PC-3 (cell line): ENCODE data around the gene TSC22D2. TPM values are rescaled to one million over a fixed set of nuclear protein-coding genes. Genes with fewer than 3 reads are reported as not detected.

ENCODE experiments used
- ATAC-seq: fragments of 200-7000 bp; cut with Tn5 transposase; 2 replicates; pipeline ENCODE4 v1.9.1; 2020; ENCODE audit warnings: mild to moderate bottlenecking, moderate library complexity
- BruUV-seq: library from RNA; stranded (reverse); fragments of 400-500 nt; replicated peaks from 2 replicates; lab custom pipeline; 2021; lab: Mats Ljungman, UMichigan
- CTCF ChIA-PET: fragments of 300-600 bp; sonication (Branson Sonifier 250); formaldehyde crosslinking; loops from one replicate; lab custom pipeline; 2022; ENCODE audit warnings: antibody characterized with exemption; lab: Charles Lee
- POLR2A ChIA-PET: fragments of 300-600 bp; sonication (Branson Sonifier 250); formaldehyde crosslinking; loops from one replicate; lab custom pipeline; 2022; ENCODE audit warnings: antibody characterized with exemption; ENCODE audit not compliant: unreplicated experiment; lab: Charles Lee
- DNase-seq: peaks from one replicate; pipeline ENCODE4 v3.0.0-alpha.2; 2015
- H2AFZ ChIP-seq: fragments of 300-600 bp; sonication (generic); 2 replicates; pipeline ENCODE4 v1.6.0; 2016; ENCODE audit warnings: antibody characterized with exemption, low read length
- H3F3A ChIP-seq: fragments of 300-600 bp; sonication (generic); one replicate; pipeline ENCODE4 v1.6.0; 2017; ENCODE audit warnings: antibody characterized with exemption, low read length, control low read depth, mild to moderate bottlenecking; ENCODE audit not compliant: unreplicated experiment
- H3K27ac ChIP-seq: fragments of 300-600 bp; sonication (generic); 2 replicates; pipeline ENCODE4 v1.5.1; 2016; ENCODE audit warnings: mild to moderate bottlenecking, low read length
- H3K27me3 ChIP-seq: fragments of 300-600 bp; sonication (generic); 2 replicates; pipeline ENCODE4 v1.6.1; 2016; ENCODE audit warnings: low read length, mixed read lengths
- H3K36me3 ChIP-seq: fragments of 300-600 bp; sonication (generic); 2 replicates; pipeline ENCODE4 v1.6.1; 2016; ENCODE audit warnings: low read depth, mixed run types, low read length, mixed read lengths
- H3K4me1 ChIP-seq: fragments of 300-600 bp; sonication (generic); 2 replicates; pipeline ENCODE4 v1.5.1; 2016; ENCODE audit warnings: low read length; ENCODE audit not compliant: insufficient read depth
- H3K4me2 ChIP-seq: fragments of 300-600 bp; sonication (generic); 2 replicates; pipeline ENCODE4 v1.6.0; 2016; ENCODE audit warnings: low read length
- H3K4me3 ChIP-seq: fragments of 300-600 bp; sonication (generic); 2 replicates; pipeline ENCODE4 v1.5.1; 2016; ENCODE audit warnings: mild to moderate bottlenecking, low read length, mixed read lengths
- H3K79me2 ChIP-seq: fragments of 300-600 bp; sonication (generic); 2 replicates; pipeline ENCODE4 v1.6.1; 2017; ENCODE audit warnings: low read length, mixed read lengths
- H3K9ac ChIP-seq: fragments of 300-600 bp; sonication (generic); 2 replicates; pipeline ENCODE4 v1.6.0; 2016; ENCODE audit warnings: mild to moderate bottlenecking, low read length
- H3K9me2 ChIP-seq: fragments of 300-600 bp; sonication (generic); replicated peaks from 2 replicates; pipeline ENCODE4 v1.6.1; 2016; ENCODE audit warnings: mixed run types, low read length, mixed read lengths
- H3K9me3 ChIP-seq: fragments of 300-600 bp; sonication (generic); 2 replicates; pipeline ENCODE4 v1.6.1; 2016; ENCODE audit warnings: low read length, mixed read lengths
- H4K20me1 ChIP-seq: fragments of 300-600 bp; sonication (generic); 2 replicates; pipeline ENCODE4 v1.6.1; 2016; ENCODE audit warnings: low read length, mixed read lengths
- EZH2 ChIP-seq: fragments of 300-600 bp; sonication (generic); IDR thresholded peaks from one replicate; pipeline ENCODE4 v1.6.1; 2017; ENCODE audit warnings: antibody characterized with exemption, mild to moderate bottlenecking, low read length; ENCODE audit not compliant: unreplicated experiment
- EZH2phosphoT487 ChIP-seq: fragments of 300-600 bp; sonication (generic); IDR thresholded peaks from 2 replicates; pipeline ENCODE4 v1.6.1; 2018; ENCODE audit warnings: mild to moderate bottlenecking, antibody characterized with exemption, low read length, borderline replicate concordance
- intact Hi-C: fragments of 100-400 bp; cut with micrococcal nuclease; formaldehyde crosslinking; loops from 2 replicates; pipeline ENCODE4 v1.9.0; 2023
- total RNA-seq: library from RNA; depleted of rRNA; stranded (reverse); fragments of >200 nt; gene quantifications from 2 replicates; pipeline ENCODE4 v1.2.3, GENCODE V29; 2014
- TF ChIP-seq, protein P1 (sequence below): fragments of 300-600 bp; sonication (generic); conservative IDR thresholded peaks from 2 replicates; pipeline ENCODE4 v1.5.1; 2017; ENCODE audit warnings: antibody characterized with exemption, low read depth, mild to moderate bottlenecking, low read length

TSC22D2 gene
- total RNA-seq, 1 experiment from 2014 or later, result 9.6 TPM

DNA sequence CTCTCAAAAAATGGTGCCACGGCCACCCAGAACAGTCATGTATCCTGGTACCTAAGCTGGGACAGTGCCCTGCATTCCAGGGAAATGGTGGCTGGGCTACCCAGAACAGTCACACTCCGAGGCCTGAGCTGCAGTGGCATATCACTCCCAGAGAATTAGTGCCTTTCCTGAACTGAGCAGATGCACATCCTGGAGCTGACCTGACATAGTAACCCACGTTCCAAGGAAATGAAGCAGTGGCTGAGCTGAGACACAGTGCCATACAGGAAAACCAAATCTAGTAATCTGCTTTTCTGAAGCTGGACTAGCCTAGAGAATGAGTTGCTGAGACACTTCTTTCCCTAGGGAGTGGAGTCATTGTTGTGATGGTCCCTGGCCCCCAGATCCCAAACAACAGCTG, 96.4 kb downstream of the TSC22D2 start:
- Histone ChIP-seq H3K27me3 (no peaks in the 10 kb centered on the region), H3K27ac (no peak overlapping the region), H3K9me2 (no peaks in the 10 kb centered on the region), H3K4me3 (no peak overlapping the region), H3F3A (no peaks in the 10 kb centered on the region), H3K36me3 (no peaks in the 10 kb centered on the region), H4K20me1 (no peaks in the 10 kb centered on the region), H3K9me3 (no peaks in the 10 kb centered on the region), H3K4me2 (no peak overlapping the region), H3K79me2 (no peaks in the 10 kb centered on the region), H3K9ac (no peak overlapping the region), H2AFZ (no peak overlapping the region), H3K4me1 (no peaks in the 10 kb centered on the region)
- ATAC-seq, result no peak
- BruUV-seq, result no TSS peak
- intact Hi-C loops, result no loop called here
- POLR2A ChIA-PET, result no interaction called here
- TF ChIP-seq EZH2 (no peak), EZH2phosphoT487 (no peak)
- TF ChIP-seq, protein P1, sequence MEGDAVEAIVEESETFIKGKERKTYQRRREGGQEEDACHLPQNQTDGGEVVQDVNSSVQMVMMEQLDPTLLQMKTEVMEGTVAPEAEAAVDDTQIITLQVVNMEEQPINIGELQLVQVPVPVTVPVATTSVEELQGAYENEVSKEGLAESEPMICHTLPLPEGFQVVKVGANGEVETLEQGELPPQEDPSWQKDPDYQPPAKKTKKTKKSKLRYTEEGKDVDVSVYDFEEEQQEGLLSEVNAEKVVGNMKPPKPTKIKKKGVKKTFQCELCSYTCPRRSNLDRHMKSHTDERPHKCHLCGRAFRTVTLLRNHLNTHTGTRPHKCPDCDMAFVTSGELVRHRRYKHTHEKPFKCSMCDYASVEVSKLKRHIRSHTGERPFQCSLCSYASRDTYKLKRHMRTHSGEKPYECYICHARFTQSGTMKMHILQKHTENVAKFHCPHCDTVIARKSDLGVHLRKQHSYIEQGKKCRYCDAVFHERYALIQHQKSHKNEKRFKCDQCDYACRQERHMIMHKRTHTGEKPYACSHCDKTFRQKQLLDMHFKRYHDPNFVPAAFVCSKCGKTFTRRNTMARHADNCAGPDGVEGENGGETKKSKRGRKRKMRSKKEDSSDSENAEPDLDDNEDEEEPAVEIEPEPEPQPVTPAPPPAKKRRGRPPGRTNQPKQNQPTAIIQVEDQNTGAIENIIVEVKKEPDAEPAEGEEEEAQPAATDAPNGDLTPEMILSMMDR, result no peak
- CTCF ChIA-PET, result no interaction called here
- DNase-seq, result no peak

DNA sequence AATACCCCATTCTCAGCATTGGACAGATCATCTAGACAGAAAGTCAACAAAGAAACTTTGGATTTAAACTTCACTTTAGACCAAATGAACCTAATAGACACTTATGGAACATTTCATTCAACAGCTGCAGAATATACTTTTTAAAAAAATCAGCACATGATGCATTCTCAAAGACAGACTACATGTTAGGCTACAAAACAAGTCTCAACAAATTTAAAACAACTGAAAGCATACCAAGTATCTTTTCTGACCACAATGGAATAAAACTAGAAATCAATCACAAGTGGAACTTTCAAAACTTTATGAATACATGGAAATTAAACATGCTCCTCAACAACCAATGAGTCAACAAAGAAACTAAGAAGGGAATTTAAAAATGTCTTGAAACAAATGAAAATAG, 100.3 kb downstream of the TSC22D2 start:
- Histone ChIP-seq H3K27me3 (no peaks in the 10 kb centered on the region), H3K79me2 (no peaks in the 10 kb centered on the region), H3K27ac (no peak overlapping the region), H3K4me1 (no peaks in the 10 kb centered on the region), H3K9ac (no peak overlapping the region), H3F3A (no peaks in the 10 kb centered on the region), H3K36me3 (no peaks in the 10 kb centered on the region), H3K9me3 (no peaks in the 10 kb centered on the region), H2AFZ (no peak overlapping the region), H3K9me2 (no peaks in the 10 kb centered on the region), H3K4me2 (no peak overlapping the region), H3K4me3 (no peak overlapping the region), H4K20me1 (no peaks in the 10 kb centered on the region)
- intact Hi-C loops, result no loop called here
- TF ChIP-seq EZH2phosphoT487 (no peak), EZH2 (no peak)
- TF ChIP-seq, protein P1, result no peak
- DNase-seq (no peak), ATAC-seq (no peak)
- POLR2A ChIA-PET, result no interaction called here
- no TSS peak for BruUV-seq
- CTCF ChIA-PET, result interaction anchor here (0.6 kb wide), 1 partner anchor 254 kb away, joined by 4 read pairs; no protein-coding TSS in a partner anchor

- no peaks in the 10 kb centered on the region for H3K4me1 ChIP-seq
- intact Hi-C loops, result no loop called here
- no TSS peak for BruUV-seq
- no peaks in the 10 kb centered on the region for H3K36me3 ChIP-seq
- no peaks in the 10 kb centered on the region for H3F3A ChIP-seq
- H3K9me2 ChIP-seq, result no peaks in the 10 kb centered on the region
- ChIA-PET POLR2A (no interaction called here), CTCF (no interaction called here)
- no peaks in the 10 kb centered on the region for H4K20me1 ChIP-seq
- TF ChIP-seq EZH2phosphoT487, result no peak
- TF ChIP-seq, protein P1, result no peak
- TF ChIP-seq EZH2, result no peak
- no peaks in the 10 kb centered on the region for H3K79me2 ChIP-seq
- DNase-seq (no peak), ATAC-seq (no peak)
- no peak overlapping the region for H2AFZ ChIP-seq
- no peak overlapping the region for H3K4me2 ChIP-seq
- no peak overlapping the region for H3K4me3 ChIP-seq
- no peak overlapping the region for H3K27ac ChIP-seq
- H3K27me3 ChIP-seq, result no peaks in the 10 kb centered on the region
- no peaks in the 10 kb centered on the region for H3K9me3 ChIP-seq
- H3K9ac ChIP-seq, result no peak overlapping the region
Measured at GRCh38 chr3:150509780-150510179, 101.7 kb downstream of the TSC22D2 start.
